ENCODE results near the gene HIGD1B. TPM values are rescaled to one million over a fixed set of nuclear protein-coding genes. Genes with fewer than 3 reads are reported as not detected.
"Not testable (repeated sequence)": the region's sequence is repeated elsewhere in the genome, so short reads cannot be mapped to it uniquely, and the experiment has no call there.

The HIGD1B gene
- not detected in 2 replicates for total RNA-seq (2014; rRNA removed; shearing (Covaris generic))

- no peak for DNase-seq (ENCODE audit: low read depth)
Measured at GRCh38 chr17:44847586-44847985, at the start of gene HIGD1B. HIGD1B (plus strand) TSS chr17:44847883; CDS start chr17:44848153, 270 bp downstream.

- DNase-seq (ENCODE audit: low read depth) = no peak
Measured at GRCh38 chr17:44798356-44798755, 49.3 kb upstream of the HIGD1B start.

DNA sequence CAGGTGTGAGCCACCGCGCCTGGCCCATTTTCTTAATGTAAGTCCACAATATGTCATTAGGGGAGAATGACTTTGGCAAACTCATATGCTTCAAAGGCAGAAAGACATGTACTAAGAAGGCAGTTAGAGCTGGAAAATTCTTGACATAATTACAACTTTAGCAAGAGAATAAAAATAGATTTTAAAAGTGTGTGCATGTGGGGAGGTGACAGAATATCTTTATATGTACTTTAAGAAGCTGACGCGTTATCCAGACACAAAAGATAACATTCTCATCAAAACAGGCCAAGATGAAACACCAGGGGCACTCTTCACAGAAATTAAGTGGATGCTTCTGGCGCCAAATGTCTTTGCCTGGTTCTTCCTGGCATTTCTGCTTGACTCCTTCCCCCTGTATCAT is 45.8 kb upstream of the HIGD1B start:
- DNase-seq (ENCODE audit: low read depth) = no peak

DNA sequence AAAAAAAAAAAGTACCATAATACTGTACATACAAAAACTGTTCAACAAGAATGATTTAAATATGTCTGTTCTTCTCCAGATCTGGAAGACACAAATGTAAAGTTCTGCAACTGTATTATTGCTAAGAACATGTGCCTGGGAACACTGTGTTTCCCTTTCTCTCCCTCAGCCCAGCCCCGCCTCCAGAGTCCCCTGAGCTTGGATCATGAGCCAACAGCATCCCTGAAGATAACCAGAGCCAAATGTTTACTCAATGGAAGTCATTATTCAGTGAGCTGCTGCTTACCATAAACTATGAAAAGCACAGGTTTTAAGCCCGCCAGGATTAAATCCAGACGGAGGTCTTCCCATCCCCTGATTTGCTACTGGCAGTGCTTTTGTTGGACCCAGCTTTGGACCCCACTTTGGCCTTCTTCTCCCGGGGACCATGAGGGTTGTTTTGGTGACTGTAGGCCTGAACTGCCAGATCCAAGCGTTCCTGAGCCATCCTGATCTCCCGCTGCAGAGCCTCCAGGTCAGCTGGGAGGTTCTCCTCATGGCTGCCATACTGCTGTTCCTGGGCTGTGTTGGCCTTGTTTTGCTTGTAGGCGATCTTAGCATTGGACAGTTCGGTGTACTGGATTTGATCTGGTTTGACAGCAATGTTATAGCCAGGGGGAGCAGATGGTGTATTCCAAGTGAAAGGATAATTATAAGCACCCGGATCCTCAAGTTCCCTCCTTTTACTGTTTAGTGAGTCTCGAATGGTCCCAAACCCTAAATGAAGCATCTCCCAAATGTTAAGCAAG is 43.2 kb upstream of the HIGD1B start:
- no peak for DNase-seq (ENCODE audit: low read depth)

GRCh38 chr17:44807093-44807816 is 40.4 kb upstream of the HIGD1B start:
- DNase-seq (ENCODE audit: low read depth) = no peak

GRCh38 chr17:44807817-44808155 is 39.9 kb upstream of the HIGD1B start:
- DNase-seq (ENCODE audit: low read depth) = no peak

- no peak for DNase-seq (ENCODE audit: low read depth)
Measured at GRCh38 chr17:44808156-44808555, 39.5 kb upstream of the HIGD1B start.

- not testable (repeated sequence) for DNase-seq (ENCODE audit: low read depth)
Measured at GRCh38 chr17:44808656-44809388, 38.9 kb upstream of the HIGD1B start.

DNA sequence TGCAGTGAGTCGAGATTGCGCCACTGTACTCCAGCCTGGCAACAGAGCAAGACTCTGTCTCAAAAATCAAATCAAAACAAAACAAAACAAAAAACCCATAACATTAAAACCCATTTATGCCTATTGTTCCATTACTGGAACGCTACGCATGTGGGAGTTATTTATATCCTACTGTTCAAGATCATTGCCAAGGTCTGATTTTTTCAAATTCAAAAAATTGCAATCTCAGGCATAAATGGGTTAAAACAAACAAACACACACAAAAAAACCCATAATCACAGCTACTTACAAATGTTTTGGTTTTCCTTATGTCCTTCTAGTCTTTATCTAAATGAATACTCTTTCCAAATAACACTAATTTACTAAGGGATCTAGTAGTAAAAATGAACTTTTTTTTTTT is 35.4 kb upstream of the HIGD1B start:
- DNase-seq (ENCODE audit: low read depth) = no peak

- not testable (repeated sequence) for DNase-seq (ENCODE audit: low read depth)
Measured at GRCh38 chr17:44818508-44818907, 29.2 kb upstream of the HIGD1B start.

GRCh38 chr17:44820631-44821212 is 27.0 kb upstream of the HIGD1B start:
- DNase-seq (ENCODE audit: low read depth) = peak; percentile 94

- not testable (repeated sequence) for DNase-seq (ENCODE audit: low read depth)
Measured at GRCh38 chr17:44825236-44825635, 22.4 kb upstream of the HIGD1B start.

GRCh38 chr17:44826123-44826790 is 21.4 kb upstream of the HIGD1B start:
- peak; percentile 24 for DNase-seq (ENCODE audit: low read depth)

DNA sequence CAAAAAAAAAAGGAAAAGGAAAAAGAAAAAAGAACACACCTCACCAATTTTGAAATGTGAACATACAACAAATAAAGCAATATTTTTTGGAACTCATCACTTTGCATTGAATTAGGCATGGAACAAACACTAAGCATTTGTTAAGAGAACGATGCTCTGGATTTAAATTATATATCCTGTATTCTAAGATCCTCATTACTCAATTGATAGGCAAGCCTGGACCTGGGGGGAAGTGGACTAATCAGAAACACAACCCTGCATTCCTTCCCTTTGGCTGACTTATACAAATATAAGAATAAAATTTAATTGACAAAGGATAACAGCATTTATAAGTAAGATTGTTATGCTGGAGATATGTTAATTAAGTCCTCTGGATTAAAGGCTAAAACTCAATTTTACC is 19.8 kb upstream of the HIGD1B start:
- no peak for DNase-seq (ENCODE audit: low read depth)

DNA sequence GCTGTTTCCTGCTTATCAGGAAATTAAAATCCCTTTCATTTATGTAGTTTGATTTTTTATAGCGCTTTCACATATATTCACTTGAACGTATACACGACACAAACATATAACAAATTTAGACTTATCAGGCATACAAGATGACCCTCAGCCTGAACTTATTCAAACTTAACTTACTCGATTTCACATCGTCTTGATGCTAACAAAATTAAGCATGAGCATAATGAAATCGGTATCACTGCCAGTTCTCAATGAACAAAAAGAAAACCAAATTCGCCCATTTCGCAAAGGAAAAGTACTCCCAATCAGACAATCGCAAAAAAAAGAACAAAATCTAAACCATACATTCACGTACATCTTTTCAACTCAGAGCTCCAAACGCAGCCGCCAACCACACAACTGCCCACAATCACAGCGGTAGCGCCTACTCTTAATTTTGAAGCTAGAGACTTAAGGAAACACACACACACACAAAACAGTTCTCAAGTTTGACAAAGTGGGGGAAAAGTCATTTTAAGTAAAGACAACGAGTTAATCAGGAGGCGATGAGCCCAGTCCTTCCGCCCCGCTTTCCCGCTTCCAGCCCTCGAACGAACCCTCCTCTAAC is 18.7 kb upstream of the HIGD1B start:
- DNase-seq (ENCODE audit: low read depth) = peak; percentile 47

GRCh38 chr17:44829523-44830358 is 17.9 kb upstream of the HIGD1B start, which contains the start of gene GJC1:
GJC1 (minus strand) TSS chr17:44830287; CDS start chr17:44805817, 24,470 bp downstream.
- peak; percentile 59 for DNase-seq (ENCODE audit: low read depth)

GRCh38 chr17:44830359-44831288 is 17.1 kb upstream of the HIGD1B start:
- DNase-seq (ENCODE audit: low read depth) = peak; percentile 28

DNA sequence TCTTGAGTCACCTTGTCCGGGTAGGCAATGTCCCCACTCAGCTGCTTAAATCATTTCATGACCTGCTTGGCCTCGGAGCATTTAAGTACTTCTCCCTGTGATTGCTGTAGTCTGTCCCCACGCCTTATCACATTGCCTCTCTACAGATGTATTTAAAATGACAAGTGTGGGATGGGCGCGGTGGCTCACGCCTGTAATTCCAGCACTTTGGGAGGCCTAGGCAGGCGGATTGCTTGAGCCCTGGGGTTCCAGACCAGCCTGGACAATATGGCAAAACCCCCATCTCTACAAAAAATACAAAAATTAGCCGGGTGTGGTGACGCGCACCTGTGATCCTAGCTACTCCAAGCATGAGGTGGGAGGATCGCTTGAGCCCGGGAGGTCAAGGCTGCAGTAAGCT is 16.3 kb upstream of the HIGD1B start:
- no peak for DNase-seq (ENCODE audit: low read depth)

- no peak for DNase-seq (ENCODE audit: low read depth)
Measured at GRCh38 chr17:44832805-44833204, 14.9 kb upstream of the HIGD1B start.
